IMR-90 (cell line): ENCODE data around the gene SIT1. TPM values are rescaled to one million over a fixed set of nuclear protein-coding genes. Genes with fewer than 3 reads are reported as not detected.

Source experiments
- ATAC-seq: fragments of 200-7000 bp; cut with Tn5 transposase; 2 replicates; pipeline ENCODE4 v1.9.1; 2020; ENCODE audit warnings: low read depth, mild to moderate bottlenecking, moderate library complexity
- BruUV-seq: library from RNA; stranded (reverse); fragments of 400-500 nt; replicated peaks from 2 replicates; lab custom pipeline; 2021; lab: Mats Ljungman, UMichigan
- CTCF ChIA-PET: fragments of 300-600 bp; formaldehyde crosslinking; extraction: SDS; loops from one replicate; lab custom pipeline; 2021; ENCODE audit warnings: antibody characterized with exemption; lab: Yijun Ruan, JAX
- POLR2A ChIA-PET: fragments of 300-600 bp; sonication (Branson Sonifier 250); formaldehyde crosslinking; loops from one replicate; lab custom pipeline; 2022; ENCODE audit warnings: antibody characterized with exemption; ENCODE audit not compliant: unreplicated experiment; lab: Charles Lee
- DNase-seq: peaks from one replicate; pipeline ENCODE4 v3.0.0; 2013
- H2AFZ ChIP-seq: replicated peaks from 2 replicates; pipeline ENCODE3; 2013; ENCODE audit warnings: low read length, mild to moderate bottlenecking; ENCODE audit not compliant: poor library complexity
- H2AK5ac ChIP-seq: 2 replicates; pipeline ENCODE4 v1.6.1; 2013; ENCODE audit warnings: low read depth, low read length, inconsistent platforms
- H2AK9ac ChIP-seq: replicated peaks from 2 replicates; pipeline ENCODE3; 2013; ENCODE audit warnings: mild to moderate bottlenecking, low read depth, low read length, moderate library complexity; ENCODE audit not compliant: poor library complexity
- H2BK120ac ChIP-seq: 2 replicates; pipeline ENCODE4 v1.6.1; 2013; ENCODE audit warnings: low read depth, low read length, inconsistent platforms
- H2BK15ac ChIP-seq: 3 replicates; pipeline ENCODE4 v1.6.1; 2013; ENCODE audit warnings: low read depth, low read length, inconsistent platforms
- H2BK20ac ChIP-seq: 2 replicates; pipeline ENCODE4 v1.6.1; 2013; ENCODE audit warnings: low read depth, mild to moderate bottlenecking, inconsistent platforms, low read length, moderate library complexity
- H2BK5ac ChIP-seq: 2 replicates; pipeline ENCODE4 v1.6.1; 2013; ENCODE audit warnings: mild to moderate bottlenecking, low read depth, low read length, inconsistent platforms; ENCODE audit not compliant: poor library complexity, severe bottlenecking
- H3K14ac ChIP-seq: replicated peaks from 2 replicates; pipeline ENCODE4 v1.6.1; 2013; ENCODE audit warnings: low read depth, low read length, inconsistent platforms
- H3K18ac ChIP-seq: 2 replicates; pipeline ENCODE4 v1.6.1; 2013; ENCODE audit warnings: low read depth, low read length, control low read depth
- H3K23ac ChIP-seq: 2 replicates; pipeline ENCODE4 v1.6.1; 2013; ENCODE audit warnings: low read depth, low read length, inconsistent platforms
- H3K27ac ChIP-seq: 2 replicates; pipeline ENCODE4 v1.5.1; 2013; ENCODE audit warnings: mild to moderate bottlenecking, control low read depth, low read length; ENCODE audit not compliant: insufficient read depth
- H3K27me3 ChIP-seq: 2 replicates; pipeline ENCODE4 v1.6.1; 2013; ENCODE audit warnings: low read length; ENCODE audit not compliant: control insufficient read depth, insufficient read depth
- H3K36me3 ChIP-seq: 2 replicates; pipeline ENCODE4 v1.6.1; 2013; ENCODE audit warnings: low read length, mixed read lengths; ENCODE audit not compliant: control insufficient read depth, insufficient read depth
- H3K4ac ChIP-seq: 2 replicates; pipeline ENCODE4 v1.6.1; 2013; ENCODE audit warnings: low read depth, low read length, inconsistent platforms
- H3K4me1 ChIP-seq: 2 replicates; pipeline ENCODE4 v1.6.1; 2013; ENCODE audit warnings: low read length, mixed read lengths; ENCODE audit not compliant: control insufficient read depth, insufficient read depth
- H3K4me2 ChIP-seq: 2 replicates; pipeline ENCODE4 v1.6.1; 2013; ENCODE audit warnings: low read depth, mild to moderate bottlenecking, control low read depth, low read length, moderate library complexity
- H3K4me3 ChIP-seq: 2 replicates; pipeline ENCODE4 v1.5.1; 2013; ENCODE audit warnings: low read depth, mild to moderate bottlenecking, control low read depth, low read length, moderate library complexity; ENCODE audit not compliant: insufficient read depth
- H3K56ac ChIP-seq: 2 replicates; pipeline ENCODE4 v1.6.1; 2013; ENCODE audit warnings: low read length, inconsistent platforms; ENCODE audit not compliant: insufficient read depth; ENCODE audit errors: extremely low read depth
- H3K79me1 ChIP-seq, 2 experiments: 2 replicates each; pipeline ENCODE4 v1.6.1; 2013; ENCODE audit warnings: low read length in 2 of 2, inconsistent platforms in 1 of 2, low read depth in 1 of 2
- H3K9ac ChIP-seq: 2 replicates; pipeline ENCODE4 v1.6.1; 2013; ENCODE audit warnings: low read depth, low read length, control low read depth
- H3K9me1 ChIP-seq: 2 replicates; pipeline ENCODE4 v1.6.1; 2013; ENCODE audit warnings: low read length, inconsistent platforms; ENCODE audit not compliant: insufficient read depth
- H3K9me3 ChIP-seq: 2 replicates; pipeline ENCODE4 v1.6.1; 2013; ENCODE audit warnings: low read length; ENCODE audit not compliant: control insufficient read depth, insufficient read depth
- H4K20me1 ChIP-seq: 2 replicates; pipeline ENCODE4 v1.6.1; 2013; ENCODE audit warnings: low read length, inconsistent platforms; ENCODE audit not compliant: insufficient read depth
- H4K5ac ChIP-seq: 2 replicates; pipeline ENCODE4 v1.6.1; 2013; ENCODE audit warnings: mild to moderate bottlenecking, low read depth, low read length, control low read depth
- H4K8ac ChIP-seq, 2 experiments: 2 replicates each; pipeline ENCODE4 v1.6.1; 2013; ENCODE audit warnings: low read depth in 2 of 2, low read length in 2 of 2, control low read depth in 1 of 2, inconsistent platforms in 1 of 2
- H4K91ac ChIP-seq: 2 replicates; pipeline ENCODE4 v1.6.1; 2013; ENCODE audit warnings: low read depth, low read length, inconsistent platforms; ENCODE audit not compliant: insufficient read depth
- BHLHE40 ChIP-seq: fragments of 150-350 bp; IDR thresholded peaks from 2 replicates; pipeline ENCODE4 v1.6.1; 2016; ENCODE audit warnings: mild to moderate bottlenecking, low read depth, low read length
- CEBPB ChIP-seq: IDR thresholded peaks from 2 replicates; pipeline ENCODE4 v1.6.1; 2012; ENCODE audit warnings: low read depth, low read length, improper control_type of control experiment
- CHD1 ChIP-seq: IDR thresholded peaks from 2 replicates; pipeline ENCODE4 v1.6.1; 2012; ENCODE audit warnings: low read depth, low read length, improper control_type of control experiment
- CTCF ChIP-seq: conservative IDR thresholded peaks from 2 replicates; pipeline ENCODE4 v1.5.1; 2012; ENCODE audit warnings: mild to moderate bottlenecking, low read depth, low read length, improper control_type of control experiment
- FOS ChIP-seq: fragments of 150-350 bp; IDR thresholded peaks from 2 replicates; pipeline ENCODE4 v1.6.1; 2016; ENCODE audit warnings: low read depth, low read length
- MAFK ChIP-seq: IDR thresholded peaks from 2 replicates; pipeline ENCODE4 v1.6.1; 2012; ENCODE audit warnings: low read depth, low read length, improper control_type of control experiment
- MAZ ChIP-seq: IDR thresholded peaks from 2 replicates; pipeline ENCODE4 v1.6.1; 2012; ENCODE audit warnings: low read depth, mild to moderate bottlenecking, low read length, improper control_type of control experiment, moderate library complexity, borderline replicate concordance
- NFE2L2 ChIP-seq: fragments of 150-350 bp; IDR thresholded peaks from 2 replicates; pipeline ENCODE4 v1.6.1; 2016; ENCODE audit warnings: low read depth, mild to moderate bottlenecking, low read length
- POLR2A ChIP-seq: IDR thresholded peaks from 2 replicates; pipeline ENCODE4 v1.6.1; 2012; ENCODE audit warnings: mild to moderate bottlenecking, low read depth, low read length
- RAD21 ChIP-seq: IDR thresholded peaks from 2 replicates; pipeline ENCODE4 v1.6.1; 2012; ENCODE audit warnings: low read length, improper control_type of control experiment
- RCOR1 ChIP-seq: IDR thresholded peaks from 2 replicates; pipeline ENCODE4 v1.6.1; 2012; ENCODE audit warnings: mild to moderate bottlenecking, low read length, improper control_type of control experiment; ENCODE audit not compliant: insufficient replicate concordance
- RFX5 ChIP-seq: IDR thresholded peaks from 2 replicates; pipeline ENCODE4 v1.8.0; 2012; ENCODE audit warnings: low read depth, mild to moderate bottlenecking, low read length, moderate library complexity
- SMC3 ChIP-seq: fragments of 150-350 bp; IDR thresholded peaks from 2 replicates; pipeline ENCODE4 v1.6.1; 2016; ENCODE audit warnings: low read depth, mild to moderate bottlenecking, antibody characterized with exemption, low read length, moderate library complexity
- WGBS, 2 experiments: methylation state at CpG; one replicate each; pipeline versions ENCODE4 v1.1.5 to v1.1.7; 2013; ENCODE audit warnings: missing lambda C conversion rate in 2 of 2; ENCODE audit not compliant: insufficient read length in 1 of 2; ENCODE audit errors: extremely low coverage in 2 of 2; 5-methylcytosine and 5-hydroxymethylcytosine counted together
- dilution Hi-C: fragments of 300-500 bp; cut with HindIII; formaldehyde crosslinking; loops from one replicate; pipeline ENCODE4 v1.14.3; 2018; ENCODE audit warnings: low sequenced_read_pairs; ENCODE audit not compliant: unreplicated experiment
- in situ Hi-C: fragments of 300-500 bp; cut with MboI; formaldehyde crosslinking; loops from 3 replicates; pipeline ENCODE4 v1.14.3; 2019; ENCODE audit warnings: low sequenced_read_pairs, inconsistent platforms, mixed read lengths
- intact Hi-C: fragments of 100-400 bp; cut with micrococcal nuclease; formaldehyde crosslinking; loops from 2 replicates; pipeline ENCODE4 v1.10.0; 2022
- polyA plus RNA-seq, 3 experiments: library from polyadenylated mRNA; depleted of rRNA; stranded (reverse); fragments of >200 nt; gene quantifications; 2 replicates each; pipeline ENCODE4 v1.2.3, GENCODE V29; 2012; ENCODE audit warnings: low replicate concordance in 1 of 3
- total RNA-seq: library from RNA; depleted of rRNA; stranded (reverse); fragments of >200 nt; gene quantifications from 2 replicates; pipeline ENCODE4 v1.2.3, GENCODE V29; 2012
- TF ChIP-seq, protein P1 (sequence below): fragments of 150-350 bp; IDR thresholded peaks from 2 replicates; pipeline ENCODE4 v1.6.1; 2017; ENCODE audit warnings: mild to moderate bottlenecking, antibody characterized with exemption, low read length, low read depth

The SIT1 gene
- total and polyA plus RNA-seq, 2 of the 4 experiments (the other 2 are of a cell fraction): not detected

GRCh38 chr9:35656348-35656747 lies 5.6 kb upstream of the SIT1 start:
- POLR2A ChIA-PET: no interaction called here
- no peak overlapping the region for H3K56ac ChIP-seq
- ATAC-seq (no peak), DNase-seq (no peak)
- no peak overlapping the region for H2AK9ac ChIP-seq
- H2AFZ ChIP-seq: no peak overlapping the region
- H3K27me3 ChIP-seq: no peaks in the 10 kb centered on the region
- H4K20me1 ChIP-seq: peaks cover 3% of the 10 kb centered on the region; the same call in 1 of the 2 replicates
- no peak overlapping the region for H3K4me3 ChIP-seq
- no peak overlapping the region for H3K4ac ChIP-seq
- no peak overlapping the region for H3K14ac ChIP-seq
- no peak overlapping the region for H3K4me2 ChIP-seq
- peaks cover 14% of the 10 kb centered on the region for H3K4me1 ChIP-seq
- H4K5ac ChIP-seq: no peak overlapping the region
- no peak overlapping the region for H3K23ac ChIP-seq
- BruUV-seq: no TSS peak
- no peaks in the 10 kb centered on the region for H3K9me3 ChIP-seq
- H2BK5ac ChIP-seq: no peak overlapping the region
- H2AK5ac ChIP-seq: no peak overlapping the region
- CTCF ChIA-PET: interaction anchor here (3.1 kb wide), 1 partner anchor 10 kb away, joined by 19 read pairs; no protein-coding TSS in a partner anchor
- peaks cover 8 to 26% of the 10 kb centered on the region in 2 experiments; a peak in 3 of 4 replicates for H3K79me1 ChIP-seq
- in situ Hi-C loops: loop anchor here (10.0 kb wide), 1 partner anchor 152 kb away; no protein-coding TSS in a partner anchor
- no peak overlapping the region for H3K27ac ChIP-seq
- no peak for TF ChIP-seq CEBPB
- TF ChIP-seq CHD1: no peak
- TF ChIP-seq, protein P1, sequence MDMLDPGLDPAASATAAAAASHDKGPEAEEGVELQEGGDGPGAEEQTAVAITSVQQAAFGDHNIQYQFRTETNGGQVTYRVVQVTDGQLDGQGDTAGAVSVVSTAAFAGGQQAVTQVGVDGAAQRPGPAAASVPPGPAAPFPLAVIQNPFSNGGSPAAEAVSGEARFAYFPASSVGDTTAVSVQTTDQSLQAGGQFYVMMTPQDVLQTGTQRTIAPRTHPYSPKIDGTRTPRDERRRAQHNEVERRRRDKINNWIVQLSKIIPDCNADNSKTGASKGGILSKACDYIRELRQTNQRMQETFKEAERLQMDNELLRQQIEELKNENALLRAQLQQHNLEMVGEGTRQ: no peak
- no peak for TF ChIP-seq CTCF
- no peak for TF ChIP-seq POLR2A
- no peak for TF ChIP-seq MAZ
- no peak for TF ChIP-seq RFX5
- TF ChIP-seq RAD21: no peak
- TF ChIP-seq NFE2L2: no peak
- TF ChIP-seq RCOR1: no peak
- no peak for TF ChIP-seq SMC3
- TF ChIP-seq MAFK: no peak
- no peak for TF ChIP-seq FOS
- no peak for TF ChIP-seq BHLHE40
- WGBS, 2 experiments: 88% methylated on average over 5 of the region's 17 CpGs; no CpG with 5 or more reads in 1 of the 2 experiments
- intact Hi-C loops: loop anchor here (5.0 to 10.0 kb wide), 4 partner anchors 36 to 172 kb away; partner anchors contain the start of genes HINT2 and SPAG8
- no peak overlapping the region for H2BK15ac ChIP-seq
- peaks cover 4% of the 10 kb centered on the region; the same call in 1 of the 2 replicates for H3K9me1 ChIP-seq
- no peak overlapping the region for H3K18ac ChIP-seq
- no peak overlapping the region for H3K9ac ChIP-seq
- peaks cover 11% of the 10 kb centered on the region for H3K36me3 ChIP-seq
- H4K91ac ChIP-seq: no peak overlapping the region
- H2BK120ac ChIP-seq: no peak overlapping the region
- dilution Hi-C loops: no loop called here
- H4K8ac ChIP-seq: no peak overlapping the region
- no peak overlapping the region for H2BK20ac ChIP-seq
